HG03457 (cell line): ENCODE data around the gene DDR2.
"Not testable (repeated sequence)": the region's sequence is repeated elsewhere in the genome, so short reads cannot be mapped to it uniquely, and the experiment has no call there.

Experiments used
- ATAC-seq: cut with Tn5 transposase; IDR thresholded peaks from one replicate; pipeline ENCODE4 v1.9.1; 2021; ENCODE audit warnings: moderate number of reproducible peaks; ENCODE audit not compliant: unreplicated experiment

Gene DDR2

GRCh38 chr1:162717548-162718184, 85.4 kb downstream of the DDR2 start:
- no peak for ATAC-seq

GRCh38 chr1:162719678-162720077, 87.4 kb downstream of the DDR2 start:
- no peak for ATAC-seq

GRCh38 chr1:162720996-162721395, 88.7 kb downstream of the DDR2 start:
- no peak for ATAC-seq

- no peak for ATAC-seq
Observed at GRCh38 chr1:162721471-162721870, 89.2 kb downstream of the DDR2 start.

- ATAC-seq: no peak
Observed at GRCh38 chr1:162722036-162722435, 89.8 kb downstream of the DDR2 start.

DNA sequence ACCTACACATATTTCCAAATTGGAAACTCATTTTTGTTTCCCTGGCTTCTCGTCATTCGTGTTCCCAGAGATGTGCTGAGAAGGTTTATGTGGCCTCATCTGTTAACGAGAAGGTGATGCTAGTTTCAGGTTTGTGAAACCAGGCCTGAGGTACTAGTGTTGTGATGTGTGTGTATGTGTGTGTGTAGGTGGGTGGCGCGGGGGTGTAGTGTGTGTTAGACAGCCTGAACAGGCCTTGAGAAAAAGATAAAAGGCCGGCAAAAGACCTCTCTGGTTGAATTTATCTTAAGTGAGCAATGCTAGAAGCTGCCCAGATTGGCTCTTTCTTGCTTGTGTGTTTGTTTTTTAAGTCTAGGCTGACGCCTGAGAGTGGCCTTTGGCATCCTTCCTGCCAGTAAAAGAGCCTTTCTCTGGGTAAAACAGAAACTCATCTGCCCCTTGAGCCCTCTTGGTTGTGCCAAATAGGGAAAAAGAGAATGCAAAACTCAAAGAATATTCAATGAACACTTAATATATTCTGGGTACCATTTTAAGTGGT, 92.4 kb downstream of the DDR2 start:
- ATAC-seq: no peak

DNA sequence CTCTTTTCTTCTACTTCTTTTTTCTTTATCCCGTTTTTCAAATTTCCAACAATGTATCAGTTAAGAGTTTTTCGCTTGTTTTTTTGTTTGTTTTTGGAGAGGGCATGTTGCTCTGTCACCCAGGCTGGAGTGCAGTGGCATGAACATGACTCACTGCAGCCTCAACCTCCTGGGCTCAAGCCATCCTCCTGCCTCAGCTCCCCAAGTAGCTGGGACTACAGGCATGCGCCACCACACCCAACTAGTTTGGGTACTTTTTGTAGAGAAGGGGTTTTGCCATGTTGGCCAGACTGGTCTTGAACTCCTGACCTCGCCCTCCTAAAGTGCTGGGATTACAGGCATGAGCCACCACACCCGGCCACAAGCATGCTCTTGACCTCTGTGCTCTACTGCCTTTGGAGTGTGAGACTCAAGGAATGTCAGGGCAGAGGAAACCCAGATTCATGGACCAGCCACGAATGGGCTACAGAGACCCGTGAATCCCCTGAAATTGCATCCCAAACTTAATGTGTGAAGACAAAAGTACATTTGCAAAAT, 93.1 kb downstream of the DDR2 start:
- ATAC-seq: no peak

- ATAC-seq: no peak
Observed at GRCh38 chr1:162726555-162726954, 94.3 kb downstream of the DDR2 start.

GRCh38 chr1:162727493-162727892, 95.2 kb downstream of the DDR2 start:
- not testable (repeated sequence) for ATAC-seq

- no peak for ATAC-seq
Observed at GRCh38 chr1:162728573-162728972, 96.3 kb downstream of the DDR2 start.

- not testable (repeated sequence) for ATAC-seq
Observed at GRCh38 chr1:162729195-162729774, 97.0 kb downstream of the DDR2 start.

DNA sequence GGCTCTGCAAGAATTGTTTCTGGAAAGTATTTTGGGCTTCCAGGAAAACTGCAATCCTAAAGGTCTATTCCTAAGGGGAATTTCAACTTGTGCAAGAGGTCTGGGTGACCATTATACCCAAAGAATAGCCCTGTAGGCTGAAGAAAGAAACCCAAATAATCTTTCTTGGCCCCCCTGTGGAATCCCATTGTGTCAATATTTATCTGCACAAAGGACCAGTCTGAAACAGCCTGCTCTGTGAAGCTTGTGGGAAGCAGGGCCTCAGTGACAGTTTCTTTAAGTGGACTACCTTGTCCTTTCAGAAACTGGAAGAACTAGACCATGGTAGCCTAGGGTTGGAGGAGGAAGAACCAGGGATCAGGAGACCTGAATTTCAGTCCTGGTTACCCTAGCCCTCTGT, 99.8 kb downstream of the DDR2 start:
- ATAC-seq: no peak

DNA sequence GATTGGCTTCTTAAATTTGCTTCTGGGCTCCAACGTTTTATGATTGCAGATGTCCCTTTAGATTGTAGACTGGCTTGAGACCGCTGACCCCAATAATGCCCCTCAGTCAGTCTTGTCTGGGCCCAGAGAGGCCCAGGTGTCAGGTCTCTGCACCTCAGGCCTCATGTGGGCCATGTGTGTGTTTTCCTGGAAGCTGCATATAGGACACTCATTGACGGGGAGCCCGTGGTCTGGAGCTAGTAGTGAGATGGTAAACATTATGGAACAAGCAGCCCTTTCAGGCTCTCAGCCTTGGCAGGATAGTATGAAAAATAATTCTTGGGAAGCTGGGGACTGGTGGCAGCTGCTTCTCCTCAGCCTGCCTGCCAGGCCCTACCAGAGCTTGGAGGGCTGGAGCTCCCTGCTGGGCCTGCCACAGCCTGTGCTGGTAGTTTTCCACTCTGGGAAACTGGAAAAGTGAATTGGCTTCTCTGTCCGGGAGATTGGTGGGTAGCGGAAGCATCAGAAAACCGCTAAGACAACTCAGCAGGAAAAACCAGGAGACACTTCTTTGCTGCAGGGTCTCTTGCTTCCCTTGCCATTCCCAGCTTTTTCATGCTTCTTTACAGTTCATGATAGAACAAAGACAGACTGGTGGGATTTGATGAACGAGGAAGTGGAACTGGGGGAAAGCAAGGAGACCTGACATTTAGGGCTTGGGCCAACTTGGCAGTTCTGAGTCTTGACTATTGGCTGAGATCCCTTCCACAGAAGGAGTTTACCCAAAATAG, 100.5 kb downstream of the DDR2 start:
- ATAC-seq: no peak

GRCh38 chr1:162733336-162733590, 101.0 kb downstream of the DDR2 start:
- ATAC-seq: no peak

GRCh38 chr1:162734047-162734446, 101.8 kb downstream of the DDR2 start:
- ATAC-seq: no peak

GRCh38 chr1:162736184-162736583, 103.9 kb downstream of the DDR2 start:
- ATAC-seq: no peak

DNA sequence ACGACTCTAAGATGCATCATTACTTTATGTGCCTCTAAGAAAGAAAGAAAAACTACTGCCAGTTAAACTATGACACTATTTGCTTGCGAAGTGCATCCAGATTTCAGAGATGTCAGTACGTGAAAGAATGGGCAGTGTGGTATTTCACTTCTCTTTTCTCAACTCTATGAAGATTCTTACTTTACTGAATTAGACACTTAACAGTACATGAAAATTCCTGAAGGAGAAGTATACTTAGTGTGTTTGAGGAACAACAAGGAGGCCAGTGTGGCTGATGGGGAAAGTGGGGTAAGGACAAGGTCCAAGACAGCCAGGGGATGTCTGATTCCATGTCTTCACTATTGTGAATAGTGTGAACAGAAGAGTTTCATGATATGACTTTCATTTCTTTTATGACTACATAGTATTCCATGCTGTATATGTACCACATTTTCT, 104.4 kb downstream of the DDR2 start:
- no peak for ATAC-seq

DNA sequence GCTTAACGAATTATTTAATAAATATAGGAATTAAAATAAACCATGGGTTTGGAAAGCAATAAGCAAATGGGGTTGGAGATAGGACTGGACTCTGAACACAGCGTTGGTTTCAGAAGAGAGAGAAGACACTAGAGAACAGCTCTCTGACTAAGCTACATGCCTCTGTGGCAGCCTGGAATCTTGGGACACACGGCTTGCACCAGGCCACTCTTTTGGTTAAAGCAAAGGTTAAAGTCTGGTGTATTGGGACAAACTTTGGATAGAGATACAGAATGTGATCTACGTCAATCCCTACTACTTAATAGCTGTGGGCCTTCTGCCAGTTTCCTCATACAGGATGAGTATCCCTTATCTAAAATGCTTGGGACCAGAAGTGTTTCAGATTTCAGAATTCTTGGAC, 108.5 kb downstream of the DDR2 start:
- ATAC-seq: no peak

GRCh38 chr1:162741574-162741973, 109.3 kb downstream of the DDR2 start:
- ATAC-seq: no peak

DNA sequence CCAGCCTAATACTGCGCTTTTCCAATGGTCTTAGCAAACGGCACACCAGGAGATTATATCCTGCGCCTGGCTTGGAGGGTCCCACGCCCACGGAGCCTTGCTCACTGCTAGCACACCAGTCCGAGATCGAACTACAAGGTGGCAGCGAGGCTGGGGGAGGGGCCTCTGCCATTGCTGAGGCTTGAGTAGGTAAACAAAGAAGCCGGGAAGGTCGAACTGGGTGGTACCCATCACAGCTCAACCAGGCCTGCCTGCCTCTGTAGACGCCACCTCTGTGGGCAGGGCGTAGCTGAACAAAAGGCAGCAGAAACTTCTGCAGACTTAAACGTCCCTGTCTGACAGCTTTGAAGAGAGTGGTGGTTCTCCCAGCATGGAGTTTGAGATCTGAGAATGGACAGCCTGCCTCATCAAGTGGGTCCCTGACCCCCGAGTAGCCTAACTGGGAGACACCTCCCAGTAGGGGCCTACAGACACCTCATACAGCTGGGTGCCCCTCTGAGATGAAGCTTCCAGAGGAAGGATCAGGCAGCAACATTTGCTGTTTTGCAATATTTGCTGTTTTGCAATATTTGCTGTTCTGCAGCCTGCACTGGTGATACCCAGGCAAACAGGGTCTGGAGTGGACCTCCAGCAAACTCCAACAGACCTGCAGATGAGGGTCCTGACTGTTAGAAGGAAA, 114.1 kb downstream of the DDR2 start:
- ATAC-seq: not testable (repeated sequence)

DNA sequence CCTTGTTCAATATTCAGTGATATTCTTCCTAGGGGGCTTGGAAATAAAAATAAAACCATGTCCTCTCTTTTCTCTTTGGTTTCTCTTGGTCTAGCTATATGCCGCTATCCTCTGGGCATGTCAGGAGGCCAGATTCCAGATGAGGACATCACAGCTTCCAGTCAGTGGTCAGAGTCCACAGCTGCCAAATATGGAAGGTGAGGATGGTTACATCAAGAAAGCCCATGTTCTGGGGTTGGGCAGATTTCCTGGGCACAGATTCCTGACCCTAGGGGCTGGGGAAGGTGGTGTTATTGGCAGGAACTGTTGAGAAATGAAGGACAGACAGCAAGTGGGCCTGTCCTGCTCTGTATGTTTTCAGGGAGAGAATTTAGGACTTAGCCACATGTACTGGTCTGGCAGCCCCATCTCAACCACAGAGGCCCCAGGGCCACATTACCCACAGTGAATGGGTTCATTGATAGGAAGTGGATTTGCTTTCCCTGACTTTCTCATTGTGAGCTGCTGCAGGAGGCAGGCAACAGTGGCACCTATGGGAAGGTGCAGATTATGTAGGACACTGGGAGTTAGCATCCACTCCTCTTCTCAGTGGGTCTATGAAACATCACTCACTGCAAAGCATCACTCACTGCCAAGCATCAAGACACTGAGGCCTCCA, 120.9 kb downstream of the DDR2 start:
- ATAC-seq: no peak
